Measurements from ENCODE around the gene ZNF433. TPM values are rescaled to one million over a fixed set of nuclear protein-coding genes. Genes with fewer than 3 reads are reported as not detected.

Gene ZNF433
- polyA plus RNA-seq, 1 of the 3 experiments (the other 2 are of a cell fraction), result 1.9 TPM

GRCh38 chr19:11979527-11979926 lies 56.0 kb downstream of the ZNF433 start:
- H3K79me2 ChIP-seq (ENCODE audit: insufficient read depth), result no peaks in the 10 kb centered on the region
- ChIA-PET POLR2A (no interaction called here), CTCF (interaction anchor here (1.3 kb wide), 1 partner anchor 9 kb away, joined by 5 read pairs; no protein-coding TSS in a partner anchor)
- 20% methylated on average over 4 of the region's 4 CpGs for WGBS (ENCODE audit: low lambda C conversion rate)
- no peak overlapping the region for H3K27ac ChIP-seq (ENCODE audit: low read depth in 2 of 2, low read length in 1 of 2)
- no peaks in the 10 kb centered on the region for H4K20me1 ChIP-seq (ENCODE audit: insufficient read depth)
- no peaks in the 10 kb centered on the region for H3F3A ChIP-seq (replicated peaks; ENCODE audit: insufficient read depth)
- no peak for TF ChIP-seq MEF2A (IDR thresholded peaks at IDR 0.05; ENCODE audit: borderline replicate concordance, low read depth)
- no peak for TF ChIP-seq CTCF (IDR thresholded peaks at IDR 0.05)
- no peak for TF ChIP-seq RXRA (IDR thresholded peaks at IDR 0.05; ENCODE audit: borderline replicate concordance, low read depth)
- no peak for TF ChIP-seq GATA2 (CRISPR knock-in tag; IDR thresholded peaks at IDR 0.05)
- TF ChIP-seq, protein P1, sequence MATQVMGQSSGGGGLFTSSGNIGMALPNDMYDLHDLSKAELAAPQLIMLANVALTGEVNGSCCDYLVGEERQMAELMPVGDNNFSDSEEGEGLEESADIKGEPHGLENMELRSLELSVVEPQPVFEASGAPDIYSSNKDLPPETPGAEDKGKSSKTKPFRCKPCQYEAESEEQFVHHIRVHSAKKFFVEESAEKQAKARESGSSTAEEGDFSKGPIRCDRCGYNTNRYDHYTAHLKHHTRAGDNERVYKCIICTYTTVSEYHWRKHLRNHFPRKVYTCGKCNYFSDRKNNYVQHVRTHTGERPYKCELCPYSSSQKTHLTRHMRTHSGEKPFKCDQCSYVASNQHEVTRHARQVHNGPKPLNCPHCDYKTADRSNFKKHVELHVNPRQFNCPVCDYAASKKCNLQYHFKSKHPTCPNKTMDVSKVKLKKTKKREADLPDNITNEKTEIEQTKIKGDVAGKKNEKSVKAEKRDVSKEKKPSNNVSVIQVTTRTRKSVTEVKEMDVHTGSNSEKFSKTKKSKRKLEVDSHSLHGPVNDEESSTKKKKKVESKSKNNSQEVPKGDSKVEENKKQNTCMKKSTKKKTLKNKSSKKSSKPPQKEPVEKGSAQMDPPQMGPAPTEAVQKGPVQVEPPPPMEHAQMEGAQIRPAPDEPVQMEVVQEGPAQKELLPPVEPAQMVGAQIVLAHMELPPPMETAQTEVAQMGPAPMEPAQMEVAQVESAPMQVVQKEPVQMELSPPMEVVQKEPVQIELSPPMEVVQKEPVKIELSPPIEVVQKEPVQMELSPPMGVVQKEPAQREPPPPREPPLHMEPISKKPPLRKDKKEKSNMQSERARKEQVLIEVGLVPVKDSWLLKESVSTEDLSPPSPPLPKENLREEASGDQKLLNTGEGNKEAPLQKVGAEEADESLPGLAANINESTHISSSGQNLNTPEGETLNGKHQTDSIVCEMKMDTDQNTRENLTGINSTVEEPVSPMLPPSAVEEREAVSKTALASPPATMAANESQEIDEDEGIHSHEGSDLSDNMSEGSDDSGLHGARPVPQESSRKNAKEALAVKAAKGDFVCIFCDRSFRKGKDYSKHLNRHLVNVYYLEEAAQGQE (IDR thresholded peaks at IDR 0.05; ENCODE audit: low read depth, low read length), result no peak
- TF ChIP-seq RCOR1 (IDR thresholded peaks at IDR 0.05; ENCODE audit: low read length), result no peak
- TF ChIP-seq, protein P2, sequence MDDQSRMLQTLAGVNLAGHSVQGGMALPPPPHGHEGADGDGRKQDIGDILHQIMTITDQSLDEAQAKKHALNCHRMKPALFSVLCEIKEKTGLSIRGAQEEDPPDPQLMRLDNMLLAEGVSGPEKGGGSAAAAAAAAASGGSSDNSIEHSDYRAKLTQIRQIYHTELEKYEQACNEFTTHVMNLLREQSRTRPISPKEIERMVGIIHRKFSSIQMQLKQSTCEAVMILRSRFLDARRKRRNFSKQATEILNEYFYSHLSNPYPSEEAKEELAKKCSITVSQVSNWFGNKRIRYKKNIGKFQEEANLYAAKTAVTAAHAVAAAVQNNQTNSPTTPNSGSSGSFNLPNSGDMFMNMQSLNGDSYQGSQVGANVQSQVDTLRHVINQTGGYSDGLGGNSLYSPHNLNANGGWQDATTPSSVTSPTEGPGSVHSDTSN (IDR thresholded peaks at IDR 0.05), result no peak
- H3K4me1 ChIP-seq (ENCODE audit: control insufficient read depth in 1 of 2, insufficient read depth in 2 of 2, low read depth in 1 of 2, low read length in 1 of 2), result no peaks in the 10 kb centered on the region
- no peak overlapping the region for H2AFZ ChIP-seq (ENCODE audit: low read depth)
- no peak overlapping the region for H3K4me3 ChIP-seq (ENCODE audit: low read depth in 2 of 2, low read length in 1 of 2)
- no peak overlapping the region for H3K4me2 ChIP-seq
- H3K9ac ChIP-seq, result no peak overlapping the region
- peaks cover 23% of the 10 kb centered on the region; the same call in 1 of the 2 replicates for H3K9me3 ChIP-seq
- H3K27me3 ChIP-seq (ENCODE audit: insufficient read depth), result no peaks in the 10 kb centered on the region
- no peak for DNase-seq
- peaks cover 0 to 3% of the 10 kb centered on the region in 2 experiments for H3K36me3 ChIP-seq (replicated peaks in 1 of 2; ENCODE audit: control insufficient read depth in 1 of 2, insufficient read depth in 2 of 2, low read length in 1 of 2)
- no peaks in the 10 kb centered on the region for H3K9me2 ChIP-seq

GRCh38 chr19:11978492-11979100 lies 56.9 kb downstream of the ZNF433 start:
- no peak overlapping the region for H2AFZ ChIP-seq (ENCODE audit: low read depth)
- H3K27ac ChIP-seq (ENCODE audit: low read depth in 2 of 2, low read length in 1 of 2), result no peak overlapping the region
- DNase-seq, result no peak
- H3K36me3 ChIP-seq (replicated peaks in 1 of 2; ENCODE audit: control insufficient read depth in 1 of 2, insufficient read depth in 2 of 2, low read length in 1 of 2), result peaks cover 0 to 3% of the 10 kb centered on the region in 2 experiments
- no peak overlapping the region for H3K4me2 ChIP-seq
- no peaks in the 10 kb centered on the region for H3K9me2 ChIP-seq
- H3K79me2 ChIP-seq (ENCODE audit: insufficient read depth), result no peaks in the 10 kb centered on the region
- H3K27me3 ChIP-seq (ENCODE audit: insufficient read depth), result no peaks in the 10 kb centered on the region
- 72% methylated on average over 9 of the region's 9 CpGs for WGBS (ENCODE audit: low lambda C conversion rate)
- ChIA-PET POLR2A (no interaction called here), CTCF (no interaction called here)
- H3K9me3 ChIP-seq, result peaks cover 23% of the 10 kb centered on the region; the same call in 1 of the 2 replicates
- no peaks in the 10 kb centered on the region for H3F3A ChIP-seq (replicated peaks; ENCODE audit: insufficient read depth)
- H3K9ac ChIP-seq, result no peak overlapping the region
- H3K4me1 ChIP-seq (ENCODE audit: control insufficient read depth in 1 of 2, insufficient read depth in 2 of 2, low read depth in 1 of 2, low read length in 1 of 2), result no peaks in the 10 kb centered on the region
- no peaks in the 10 kb centered on the region for H4K20me1 ChIP-seq (ENCODE audit: insufficient read depth)
- no peak overlapping the region; a peak in 1 of 4 replicates for H3K4me3 ChIP-seq (ENCODE audit: low read depth in 2 of 2, low read length in 1 of 2)
- TF ChIP-seq, protein P3, sequence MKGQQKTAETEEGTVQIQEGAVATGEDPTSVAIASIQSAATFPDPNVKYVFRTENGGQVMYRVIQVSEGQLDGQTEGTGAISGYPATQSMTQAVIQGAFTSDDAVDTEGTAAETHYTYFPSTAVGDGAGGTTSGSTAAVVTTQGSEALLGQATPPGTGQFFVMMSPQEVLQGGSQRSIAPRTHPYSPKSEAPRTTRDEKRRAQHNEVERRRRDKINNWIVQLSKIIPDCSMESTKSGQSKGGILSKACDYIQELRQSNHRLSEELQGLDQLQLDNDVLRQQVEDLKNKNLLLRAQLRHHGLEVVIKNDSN (IDR thresholded peaks at IDR 0.05; ENCODE audit: borderline replicate concordance, low read depth), result no peak
- TF ChIP-seq TCF12 (IDR thresholded peaks at IDR 0.05), result no peak
- TF ChIP-seq, protein P1 (IDR thresholded peaks at IDR 0.05; ENCODE audit: low read depth, low read length), result no peak
- no peak for TF ChIP-seq ELF1 (IDR thresholded peaks at IDR 0.05)
- no peak for TF ChIP-seq TEAD4 (IDR thresholded peaks at IDR 0.05; ENCODE audit: borderline replicate concordance, insufficient read depth)
- no peak for TF ChIP-seq NRF1 (IDR thresholded peaks at IDR 0.05; ENCODE audit: low read depth, low read length)
- TF ChIP-seq SIN3A (IDR thresholded peaks at IDR 0.05; ENCODE audit: borderline replicate concordance, low read depth, low read length), result no peak
- no peak for TF ChIP-seq EZH2phosphoT487 (IDR thresholded peaks at IDR 0.05; ENCODE audit: borderline replicate concordance, low read depth)
- TF ChIP-seq CHD2 (IDR thresholded peaks at IDR 0.05; ENCODE audit: low read length, partially characterized antibody), result no peak
- TF ChIP-seq FOSL2 (IDR thresholded peaks at IDR 0.05; ENCODE audit: borderline replicate concordance, low read depth), result no peak

Data from SK-N-SH (cell line).